ENCODE data around the gene HDAC4. TPM values are rescaled to one million over a fixed set of nuclear protein-coding genes. Genes with fewer than 3 reads are reported as not detected.

HDAC4 gene
- polyA plus RNA-seq, 2 of the 4 experiments (the other 2 are of a cell fraction), result 8.6 to 10.4 TPM

GRCh38 chr2:239178484-239178883, 222.3 kb downstream of the HDAC4 start:
- FAIRE-seq (no peak), ATAC-seq (no peak), DNase-seq (ENCODE audit: low read depth in 1 of 2, low spot score in 1 of 2) (no peak)
- 92% methylated on average over 10 of the region's 10 CpGs for WGBS (ENCODE audit: missing lambda C conversion rate)
- TF ChIP-seq FOSB (CRISPR knock-in tag; IDR thresholded peaks at IDR 0.05), result no peak
- TF ChIP-seq KDM5A (IDR thresholded peaks at IDR 0.05), result no peak
- no peak for TF ChIP-seq CHD2 (IDR thresholded peaks at IDR 0.05; ENCODE audit: low read length, partially characterized antibody)
- TF ChIP-seq, protein P1, sequence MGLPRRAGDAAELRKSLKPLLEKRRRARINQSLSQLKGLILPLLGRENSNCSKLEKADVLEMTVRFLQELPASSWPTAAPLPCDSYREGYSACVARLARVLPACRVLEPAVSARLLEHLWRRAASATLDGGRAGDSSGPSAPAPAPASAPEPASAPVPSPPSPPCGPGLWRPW (IDR thresholded peaks at IDR 0.05), result no peak
- TF ChIP-seq JUN (IDR thresholded peaks at IDR 0.05), result no peak
- no peak for TF ChIP-seq PHF8 (IDR thresholded peaks at IDR 0.05; ENCODE audit: borderline replicate concordance, low read depth)
- TF ChIP-seq ZC3H11A (IDR thresholded peaks at IDR 0.05), result no peak
- TF ChIP-seq MAZ (IDR thresholded peaks at IDR 0.05; ENCODE audit: borderline replicate concordance, low read depth, low read length), result no peak
- TF ChIP-seq HOXA7 (CRISPR knock-in tag; IDR thresholded peaks at IDR 0.05), result no peak
- TF ChIP-seq MYC (IDR thresholded peaks at IDR 0.05; ENCODE audit: borderline replicate concordance, low read length), result no peak
- no peak for TF ChIP-seq NPAS2 (CRISPR knock-in tag; IDR thresholded peaks at IDR 0.05; ENCODE audit: borderline replicate concordance)
- no peak for TF ChIP-seq POLR2AphosphoS2 (conservative IDR thresholded peaks at IDR 0.05; ENCODE audit: low read length)
- no peak for TF ChIP-seq RFX5 (IDR thresholded peaks at IDR 0.05)
- Histone ChIP-seq H3K4me2 (no peak overlapping the region), H3K4me1 (no peaks in the 10 kb centered on the region), H3K4me3 (no peak overlapping the region), H3K9me3 (peaks cover 10% of the 10 kb centered on the region), H3K27ac (no peak overlapping the region)
- ChIA-PET CTCF (interaction anchor here (0.5 kb wide), 1 partner anchor 974 kb away, joined by 3 read pairs; no protein-coding TSS in a partner anchor), POLR2A (no interaction called here)

GRCh38 chr2:239177908-239178307, 222.9 kb downstream of the HDAC4 start:
- TF ChIP-seq USF2 (IDR thresholded peaks at IDR 0.05), result no peak
- no peak for TF ChIP-seq HOXA7 (CRISPR knock-in tag; IDR thresholded peaks at IDR 0.05)
- no peak for TF ChIP-seq RARB (CRISPR knock-in tag; IDR thresholded peaks at IDR 0.05)
- no peak for TF ChIP-seq HEYL (CRISPR knock-in tag; IDR thresholded peaks at IDR 0.05)
- TF ChIP-seq ZSCAN20 (CRISPR knock-in tag; IDR thresholded peaks at IDR 0.05), result no peak
- no peak for TF ChIP-seq ZNF302 (CRISPR knock-in tag; IDR thresholded peaks at IDR 0.05)
- no peak for TF ChIP-seq CBX2 (IDR thresholded peaks at IDR 0.05; ENCODE audit: borderline replicate concordance, low read depth)
- TF ChIP-seq, protein P1 (IDR thresholded peaks at IDR 0.05), result no peak
- TF ChIP-seq, protein P2, sequence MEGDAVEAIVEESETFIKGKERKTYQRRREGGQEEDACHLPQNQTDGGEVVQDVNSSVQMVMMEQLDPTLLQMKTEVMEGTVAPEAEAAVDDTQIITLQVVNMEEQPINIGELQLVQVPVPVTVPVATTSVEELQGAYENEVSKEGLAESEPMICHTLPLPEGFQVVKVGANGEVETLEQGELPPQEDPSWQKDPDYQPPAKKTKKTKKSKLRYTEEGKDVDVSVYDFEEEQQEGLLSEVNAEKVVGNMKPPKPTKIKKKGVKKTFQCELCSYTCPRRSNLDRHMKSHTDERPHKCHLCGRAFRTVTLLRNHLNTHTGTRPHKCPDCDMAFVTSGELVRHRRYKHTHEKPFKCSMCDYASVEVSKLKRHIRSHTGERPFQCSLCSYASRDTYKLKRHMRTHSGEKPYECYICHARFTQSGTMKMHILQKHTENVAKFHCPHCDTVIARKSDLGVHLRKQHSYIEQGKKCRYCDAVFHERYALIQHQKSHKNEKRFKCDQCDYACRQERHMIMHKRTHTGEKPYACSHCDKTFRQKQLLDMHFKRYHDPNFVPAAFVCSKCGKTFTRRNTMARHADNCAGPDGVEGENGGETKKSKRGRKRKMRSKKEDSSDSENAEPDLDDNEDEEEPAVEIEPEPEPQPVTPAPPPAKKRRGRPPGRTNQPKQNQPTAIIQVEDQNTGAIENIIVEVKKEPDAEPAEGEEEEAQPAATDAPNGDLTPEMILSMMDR (IDR thresholded peaks at IDR 0.05), result no peak
- TF ChIP-seq SREBF2 (IDR thresholded peaks at IDR 0.05), result no peak
- no peak for TF ChIP-seq CHD4 (IDR thresholded peaks at IDR 0.05; ENCODE audit: borderline replicate concordance)
- no peak for TF ChIP-seq FOSL2 (IDR thresholded peaks at IDR 0.05)
- no peak for TF ChIP-seq FOSL2 (CRISPR knock-in tag; IDR thresholded peaks at IDR 0.05)
- H3K9me3 ChIP-seq, result peaks cover 12% of the 10 kb centered on the region
- H3K4me1 ChIP-seq, result no peaks in the 10 kb centered on the region
- no peak overlapping the region for H3K27ac ChIP-seq
- WGBS (ENCODE audit: missing lambda C conversion rate), result 95% methylated on average over 17 of the region's 17 CpGs
- CTCF ChIA-PET, result interaction anchor here (0.6 kb wide), 1 partner anchor 66 kb away, joined by 3 read pairs; no protein-coding TSS in a partner anchor
- FAIRE-seq (no peak), DNase-seq (ENCODE audit: low read depth in 1 of 2, low spot score in 1 of 2) (no peak), ATAC-seq (no peak)
- POLR2A ChIA-PET, result no interaction called here
- H3K4me2 ChIP-seq, result no peak overlapping the region
- H3K4me3 ChIP-seq, result no peak overlapping the region

All from A549 (cell line).